H1 (cell line): ENCODE results near the gene SPACA4. TPM values are rescaled to one million over a fixed set of nuclear protein-coding genes. Genes with fewer than 3 reads are reported as not detected.
A peak's percentile ranks its signal among the peaks of the same experiment; 100 is the strongest.

ENCODE experiments used
- CHD2 ChIP-seq: IDR thresholded peaks from 2 replicates; pipeline ENCODE4 v1.6.1; 2012; ENCODE audit warnings: low read length, improper control_type of control experiment
- CHD7 ChIP-seq: fragments of 300-600 bp; sonication (generic); IDR thresholded peaks from 2 replicates; pipeline ENCODE4 v1.7.1; 2012; ENCODE audit warnings: low read length, moderate library complexity, mild to moderate bottlenecking, inconsistent platforms; ENCODE audit not compliant: insufficient replicate concordance
- KDM1A ChIP-seq: fragments of 200-600, 300-600 bp; sonication (generic); IDR thresholded peaks from 2 replicates; pipeline ENCODE4 v1.7.1; 2016; ENCODE audit warnings: mild to moderate bottlenecking, low read length, borderline replicate concordance
- PHF8 ChIP-seq: fragments of 200-600 bp; sonication (generic); conservative IDR thresholded peaks from 2 replicates; pipeline ENCODE4 v1.7.1; 2012; ENCODE audit warnings: low read depth, mild to moderate bottlenecking, inconsistent platforms, low read length, moderate library complexity
- YY1 ChIP-seq: IDR thresholded peaks from 2 replicates; pipeline ENCODE4 v1.6.1; 2011; ENCODE audit warnings: low read depth, mild to moderate bottlenecking, low read length
- polyA plus RNA-seq, 7 experiments: library from polyadenylated mRNA; depleted of rRNA in 3 of 7; stranded (reverse) in 5 of 7; unstranded in 2 of 7; fragments of >200 nt in 5 of 7; fragments of 200-250 nt in 2 of 7; gene quantifications; 1 replicate in 5 of 7; 2 replicates in 1 of 7; 4 replicates in 1 of 7; pipeline versions ENCODE4 v1.2.1 to v1.2.3, GENCODE V29; 2011 to 2013; ENCODE audit warnings: missing spikeins in 2 of 7, mixed read lengths in 2 of 7
- total RNA-seq: library from RNA; stranded (reverse); fragmentation: NEBNext Ultra II Directional; extraction: Animal tissue kit (Norgen Biotek cat#: 25700); gene quantifications from 2 replicates; pipeline ENCODE4 v1.2.1, GENCODE V29; 2021

Gene SPACA4
- total and polyA plus RNA-seq, 2 of the 8 experiments (the other 6 are each of a cell fraction or from before 2014, with no cell fraction given): not detected

- TF ChIP-seq CHD7: no peak
- peak; percentile 22; the same call in 1 of the 2 replicates for TF ChIP-seq PHF8
- TF ChIP-seq KDM1A: peak; percentile 99
- 0 out of 2 replicates have a peak, but pooled peaks have one; percentile 13 for TF ChIP-seq YY1
- no peak for TF ChIP-seq CHD2
Measured at GRCh38 chr19:48619692-48620585, 13.4 kb downstream of the SPACA4 start (continued).
